ENCODE data around the gene NAALADL2.
"Not testable (repeated sequence)": the region's sequence is repeated elsewhere in the genome, so short reads cannot be mapped to it uniquely, and the experiment has no call there.

Gene NAALADL2

DNA sequence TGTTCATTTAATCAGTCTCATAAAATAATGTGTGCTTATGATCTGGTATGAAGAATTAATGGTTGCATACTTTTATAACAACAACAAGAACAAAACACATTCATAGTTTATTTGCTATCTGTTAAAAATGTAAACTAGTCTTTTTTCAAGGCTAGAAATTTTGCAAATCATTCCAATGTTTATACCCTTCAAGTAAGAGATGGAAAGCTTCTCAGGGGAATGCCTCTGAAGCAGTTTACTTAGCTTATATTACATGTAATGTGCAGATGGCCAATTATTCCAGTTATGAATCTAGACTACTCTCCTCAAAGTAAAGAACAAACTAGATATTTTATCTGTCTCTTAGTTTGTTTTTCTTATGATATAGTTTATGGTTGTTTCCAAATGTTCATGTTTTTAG lies 575.4 kb downstream of the NAALADL2 start:
- no peak for DNase-seq

DNA sequence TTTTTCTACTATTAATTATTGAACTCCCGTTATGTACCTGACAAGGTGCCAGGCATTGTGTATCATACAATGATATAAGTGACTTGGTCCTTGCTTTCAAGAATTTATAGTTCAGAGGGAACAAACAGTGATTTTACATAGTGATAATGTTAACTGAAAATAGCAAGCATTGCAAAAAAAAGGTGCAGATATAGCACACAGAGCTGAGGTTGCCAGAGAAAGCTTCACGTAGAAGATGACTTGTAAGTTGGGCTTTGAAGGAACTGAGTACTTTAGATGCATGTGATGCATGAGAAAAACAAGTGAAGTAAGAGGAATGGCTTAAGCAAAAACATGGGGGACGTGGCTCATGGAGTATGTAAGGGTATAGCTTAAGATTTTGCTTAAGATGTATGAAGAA lies 584.5 kb downstream of the NAALADL2 start:
- no peak for DNase-seq

DNA sequence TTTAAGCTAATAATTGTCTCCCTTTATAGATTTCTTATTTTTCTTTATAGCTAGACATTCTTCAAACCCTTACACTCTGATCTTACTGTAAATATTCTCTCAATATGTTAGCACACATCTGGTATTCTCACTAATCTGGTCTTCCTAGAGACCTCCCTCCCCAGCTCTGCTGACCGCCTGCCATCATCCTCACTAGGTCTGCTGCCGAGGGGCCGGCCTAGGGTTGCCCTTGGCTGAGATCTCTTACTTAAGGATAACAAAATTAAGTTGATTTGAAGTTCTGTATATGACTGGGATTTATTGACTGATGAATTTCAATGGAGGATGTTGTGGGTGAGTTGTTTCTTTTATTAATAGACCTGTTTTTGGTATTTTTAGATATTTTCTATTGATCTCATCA lies 586.6 kb downstream of the NAALADL2 start:
- no peak for DNase-seq

DNA sequence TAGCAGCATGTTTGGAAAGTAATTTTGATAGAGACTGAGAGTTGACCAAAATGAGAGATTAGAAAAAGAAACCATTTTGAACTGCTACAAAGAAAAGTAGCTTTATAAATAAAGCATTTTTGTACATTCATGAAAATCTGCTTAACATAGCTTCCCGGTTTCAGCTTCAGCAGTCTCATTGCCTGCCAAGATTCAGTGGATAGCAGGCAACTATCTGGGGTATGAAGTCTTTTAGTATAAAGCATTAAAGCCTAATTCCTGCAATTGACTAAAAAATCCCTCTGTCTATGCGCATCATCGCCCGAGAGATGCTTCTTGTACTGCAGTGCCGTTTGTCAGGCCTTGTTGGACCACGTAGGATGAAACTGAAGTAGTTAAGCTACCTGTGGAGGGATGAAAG lies 588.4 kb downstream of the NAALADL2 start:
- no peak for DNase-seq

DNA sequence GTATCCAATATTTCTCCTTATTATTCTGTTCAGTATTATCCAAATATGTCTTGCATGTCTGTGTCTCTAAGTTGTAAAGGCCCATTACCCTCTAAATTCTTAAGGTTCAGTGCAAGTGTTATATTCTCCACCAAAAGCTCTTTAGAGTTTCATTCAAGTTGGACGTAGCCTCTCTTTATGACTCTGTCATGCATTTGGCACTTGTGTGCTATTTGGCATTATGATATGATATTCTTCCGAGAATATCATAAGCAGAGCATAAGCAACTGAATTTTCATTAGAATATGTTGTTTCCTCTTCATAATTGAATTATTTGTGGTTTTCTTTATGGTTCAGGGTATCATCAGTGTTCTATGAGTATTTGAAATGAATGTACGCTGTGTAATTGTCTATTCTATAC lies 594.2 kb downstream of the NAALADL2 start:
- DNase-seq, result no peak

DNA sequence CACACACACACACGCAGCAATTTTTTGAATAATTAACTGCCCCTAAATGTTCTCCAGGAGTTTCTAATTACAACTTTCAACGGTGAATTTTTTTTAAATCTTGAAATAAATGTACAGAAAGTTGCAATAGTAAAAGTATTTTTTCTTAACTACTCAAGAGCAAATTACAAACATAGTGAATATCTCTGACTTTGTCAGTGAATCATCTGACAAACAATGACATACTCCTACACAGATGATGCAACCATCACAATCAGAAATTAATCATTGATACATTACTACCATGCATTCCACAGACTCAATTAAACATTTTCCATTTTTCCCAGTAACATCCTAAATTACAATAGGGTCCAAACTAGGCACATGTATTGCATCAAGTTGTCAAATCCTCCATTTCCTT lies 597.3 kb downstream of the NAALADL2 start:
- DNase-seq, result no peak

DNA sequence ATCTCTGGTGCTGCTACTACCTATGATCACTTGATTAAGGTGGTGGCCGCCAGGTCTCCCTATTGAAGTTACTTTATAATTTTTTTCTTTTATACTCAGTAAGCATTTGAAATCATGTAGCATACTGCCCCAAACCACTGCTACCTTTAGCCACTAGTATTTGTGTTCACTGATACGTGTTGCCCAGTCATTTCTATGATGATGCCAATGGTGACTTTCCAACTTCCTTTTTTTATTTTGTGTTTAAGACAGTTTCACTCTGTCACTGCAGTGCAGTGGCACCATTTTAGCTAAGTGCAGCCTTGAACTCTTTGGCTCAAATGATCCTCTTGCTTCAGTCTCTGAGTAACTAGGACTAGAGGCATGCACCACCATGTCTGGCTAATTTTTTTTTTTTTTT lies 598.2 kb downstream of the NAALADL2 start:
- no peak for DNase-seq

DNA sequence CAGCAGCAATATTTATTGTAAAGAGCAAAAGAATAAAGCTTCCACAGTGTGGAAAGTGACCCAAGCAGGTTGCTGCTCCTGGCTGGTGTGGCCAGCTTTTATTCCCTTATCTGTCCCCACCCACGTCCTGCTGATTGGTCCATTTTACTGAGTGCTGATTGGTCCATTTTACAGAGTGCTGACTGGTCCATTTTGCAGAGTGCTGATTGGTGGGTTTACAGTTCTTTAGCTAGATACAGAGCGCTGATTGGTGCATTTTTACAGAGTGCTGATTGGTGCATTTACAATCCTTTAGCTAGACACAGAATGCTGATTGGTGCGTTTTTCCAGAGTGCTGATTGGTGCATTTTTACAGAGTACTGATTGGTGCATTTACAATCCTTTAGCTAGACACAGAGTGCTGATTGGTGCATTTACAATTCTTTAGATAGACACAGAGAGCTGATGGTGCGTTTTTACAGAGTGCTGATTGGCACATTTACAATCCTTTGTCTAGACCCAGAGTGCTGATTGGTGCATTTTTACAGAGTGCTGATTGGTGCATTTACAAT lies 601.8 kb downstream of the NAALADL2 start:
- DNase-seq, result not testable (repeated sequence)

DNA sequence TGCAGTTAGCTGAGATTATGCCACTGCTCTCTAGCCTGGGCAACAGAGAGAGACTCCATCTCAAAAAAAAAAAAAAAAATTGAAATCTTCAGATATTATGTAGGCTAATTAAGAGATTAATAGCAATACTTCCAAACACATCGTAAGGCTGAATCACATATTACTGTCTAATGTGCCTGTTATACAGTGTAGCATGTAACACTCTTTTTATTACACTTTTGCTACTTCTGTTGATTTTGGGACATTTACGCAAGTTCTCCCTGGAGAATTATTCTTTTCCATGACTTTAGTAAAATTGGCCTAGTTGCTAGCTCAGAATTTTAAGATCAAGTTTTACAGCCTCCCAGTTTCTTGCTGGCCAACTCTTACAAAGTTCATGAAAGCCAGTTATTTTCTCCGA lies 605.2 kb downstream of the NAALADL2 start:
- DNase-seq, result no peak

DNA sequence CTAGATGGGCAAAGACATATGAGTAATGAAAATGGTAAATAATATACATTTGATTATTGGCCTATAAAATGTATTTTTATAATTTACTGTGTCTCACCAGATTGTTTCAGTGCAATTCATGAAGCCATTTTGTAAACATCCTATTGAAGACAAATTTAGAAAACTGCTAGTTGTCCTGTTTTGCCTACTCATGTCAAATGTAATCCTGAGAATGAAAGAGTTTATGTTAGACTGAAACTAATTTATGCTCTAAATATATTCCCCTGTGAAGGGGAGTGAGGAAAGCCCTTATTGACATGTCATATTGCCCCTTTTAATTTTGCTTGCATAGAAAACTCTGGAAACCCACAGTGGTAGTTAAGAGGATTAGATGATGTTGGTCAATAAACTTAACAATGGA lies 610.0 kb downstream of the NAALADL2 start:
- no peak for DNase-seq

DNA sequence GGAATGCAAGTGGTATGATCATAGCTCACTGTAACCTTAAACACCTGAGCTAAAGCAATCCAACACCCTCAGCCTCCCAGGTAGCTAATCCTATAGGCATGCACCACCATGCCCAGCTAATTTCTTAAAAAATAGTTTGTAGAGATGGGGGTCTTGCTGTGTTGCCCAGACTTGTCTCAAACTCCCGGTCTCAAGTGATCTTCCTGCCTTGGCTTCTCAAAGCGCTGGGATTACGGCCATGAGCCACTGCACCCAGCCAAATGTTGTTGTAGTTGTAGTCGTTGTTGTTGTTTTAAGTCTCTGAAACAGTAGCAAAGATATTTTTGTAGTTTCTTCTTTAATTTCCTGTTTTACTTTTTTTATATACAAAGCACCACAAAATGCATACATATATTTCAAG lies 616.6 kb downstream of the NAALADL2 start:
- no peak for DNase-seq

DNA sequence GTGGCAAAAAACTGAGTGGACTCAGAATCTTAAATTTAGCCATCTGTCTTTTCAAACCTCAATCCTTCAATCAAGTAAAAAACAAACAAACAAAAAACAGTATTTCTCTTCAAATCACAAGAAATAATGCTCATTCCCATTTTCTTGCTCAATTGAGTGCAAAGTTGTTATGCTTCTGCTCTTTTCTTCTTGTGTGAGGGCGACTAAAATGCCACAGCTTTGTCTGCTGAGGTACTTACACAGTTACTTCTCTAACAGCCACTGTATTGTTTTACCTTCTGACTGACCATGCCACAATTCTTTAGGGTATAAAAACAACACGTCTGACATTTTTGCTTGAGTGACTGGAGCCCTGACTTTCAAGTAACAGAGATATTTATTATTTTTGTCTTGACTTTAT lies 617.4 kb downstream of the NAALADL2 start:
- no peak for DNase-seq

DNA sequence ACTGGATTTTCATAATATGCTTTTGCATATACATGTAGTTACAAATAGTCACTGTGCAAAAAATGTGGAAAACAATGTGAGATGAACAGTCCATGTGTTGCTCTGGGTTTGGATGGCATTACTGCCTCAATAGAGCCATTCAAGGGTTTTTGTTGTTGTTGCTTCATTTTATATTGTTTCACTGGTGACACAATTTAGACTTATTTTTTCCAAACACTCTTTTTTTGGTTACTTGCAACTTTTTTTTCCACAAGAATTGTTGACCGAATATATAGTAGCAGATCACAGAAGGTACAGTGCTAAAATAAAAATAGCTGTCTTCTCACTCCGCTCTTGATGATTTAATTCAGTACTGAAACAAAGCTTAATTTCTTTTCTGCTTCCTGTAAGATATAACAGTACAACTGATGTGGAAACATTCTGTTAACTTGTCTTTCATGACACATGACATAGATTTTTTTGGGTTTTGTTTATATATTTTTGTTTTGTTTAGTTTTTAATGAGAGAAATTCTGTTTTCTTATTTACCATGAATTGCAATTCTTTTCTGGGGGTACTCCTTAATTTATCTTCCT lies 618.6 kb downstream of the NAALADL2 start:
- DNase-seq, result no peak

DNA sequence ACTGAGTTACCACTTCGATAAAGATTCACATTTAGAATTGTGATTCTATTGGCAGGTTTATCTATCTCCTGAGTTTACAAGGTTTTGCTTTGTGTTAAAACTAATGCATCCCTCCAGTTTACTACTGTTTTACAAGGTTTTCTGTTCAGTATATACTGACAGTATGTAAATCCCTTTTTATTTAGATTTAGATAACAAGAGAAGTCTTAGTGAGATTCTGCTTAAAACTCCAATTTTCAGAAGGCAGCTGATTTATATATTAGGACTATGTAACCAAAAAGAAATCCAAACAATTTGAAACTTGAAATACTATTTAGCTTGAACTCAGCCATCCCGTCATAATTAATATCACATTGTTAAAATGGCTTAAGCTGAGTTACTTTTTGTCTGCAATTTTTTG lies 619.2 kb downstream of the NAALADL2 start:
- DNase-seq, result no peak

DNA sequence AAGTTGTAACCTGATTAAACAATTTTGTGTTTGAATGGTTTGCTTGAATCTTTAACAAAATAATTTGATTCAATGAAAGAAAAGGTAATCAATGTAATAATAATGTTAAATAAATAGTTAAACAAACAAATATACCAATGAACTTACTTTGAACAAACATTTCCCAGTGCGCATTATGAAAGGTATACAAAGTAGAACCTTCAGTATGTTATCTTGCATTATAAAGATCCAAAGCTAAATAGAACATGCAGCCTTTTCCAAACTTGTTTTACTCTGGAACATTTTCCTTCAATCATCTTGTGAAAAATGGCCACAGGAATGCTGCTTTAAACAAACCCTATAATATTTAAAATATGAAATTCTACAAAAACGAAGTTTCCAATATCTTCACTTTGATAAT lies 620.0 kb downstream of the NAALADL2 start:
- DNase-seq, result no peak

DNA sequence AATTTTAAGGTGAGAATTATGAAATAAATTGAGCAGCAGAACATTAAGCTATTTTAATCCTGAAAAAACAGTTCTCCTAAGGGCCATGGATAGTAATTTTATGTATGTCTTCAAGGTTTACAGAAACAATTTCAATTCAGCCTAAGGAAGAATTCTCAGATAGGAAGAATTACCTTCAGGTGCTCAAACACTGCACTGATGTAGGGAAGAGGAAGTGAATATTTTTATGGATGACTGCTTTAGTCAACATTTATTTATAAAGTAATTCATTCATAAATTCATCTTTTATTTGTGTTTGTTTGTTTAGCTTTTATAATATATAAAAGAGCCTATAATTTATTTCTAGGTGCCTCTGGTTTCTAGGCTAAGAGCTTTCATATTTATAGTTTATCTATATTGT lies 620.7 kb downstream of the NAALADL2 start:
- no peak for DNase-seq

DNA sequence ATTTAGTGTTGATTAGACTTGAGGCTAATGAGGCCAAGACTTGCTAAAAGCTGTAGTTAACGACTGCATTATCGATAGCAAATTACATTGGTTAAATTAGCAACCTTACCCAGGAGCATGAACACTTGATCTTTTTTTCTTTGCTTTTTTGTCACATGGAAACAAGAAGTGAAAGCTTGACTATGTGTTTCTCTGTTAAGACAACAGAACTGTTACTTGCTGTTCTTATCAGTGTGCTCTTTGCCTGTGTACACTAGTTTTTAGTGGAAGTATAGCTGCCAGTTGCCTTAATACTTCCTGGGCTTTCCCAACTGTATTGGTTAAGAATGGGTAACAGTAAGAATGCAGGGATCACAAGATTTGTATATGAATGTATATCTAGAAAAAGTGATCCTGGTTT lies 625.5 kb downstream of the NAALADL2 start:
- DNase-seq, result no peak

DNA sequence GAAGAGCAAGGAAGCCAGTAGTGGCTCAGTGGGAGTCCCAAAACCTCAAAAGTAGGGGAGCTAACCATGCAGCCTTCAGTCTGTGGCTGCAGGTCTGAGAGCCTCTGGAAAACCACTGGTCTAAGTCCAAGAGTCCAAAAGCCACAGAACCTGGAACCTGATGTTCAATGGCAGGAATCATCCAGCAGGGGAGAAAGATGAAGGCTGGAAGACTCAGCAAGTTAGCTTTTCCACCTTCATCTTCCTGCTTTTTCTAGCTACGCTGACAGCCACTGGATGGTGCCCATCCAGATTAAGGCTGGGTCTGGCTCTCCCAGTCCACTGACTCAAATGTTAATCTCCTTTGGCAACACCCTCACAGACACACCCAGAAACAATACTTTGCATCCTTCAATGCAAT lies 626.3 kb downstream of the NAALADL2 start:
- DNase-seq, result no peak

DNA sequence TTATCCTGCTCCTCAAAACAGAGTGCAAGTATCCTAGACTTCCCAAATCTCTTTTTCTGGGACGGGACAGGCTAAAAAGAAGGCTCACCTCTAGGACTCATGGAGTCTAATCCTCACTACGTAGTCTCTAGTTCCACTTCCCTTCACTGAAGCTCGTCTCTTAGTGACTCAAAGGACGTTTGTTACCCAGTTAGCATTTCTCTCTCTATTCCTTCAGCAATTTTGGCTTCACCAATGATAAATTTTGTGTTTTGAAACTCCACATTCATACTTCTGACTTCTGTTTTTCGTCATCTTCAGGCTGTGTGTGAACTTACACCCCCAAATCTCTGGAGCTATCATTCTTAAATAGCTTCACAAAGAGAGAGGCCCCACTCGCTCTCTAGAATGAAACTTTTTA lies 627.1 kb downstream of the NAALADL2 start:
- no peak for DNase-seq

DNA sequence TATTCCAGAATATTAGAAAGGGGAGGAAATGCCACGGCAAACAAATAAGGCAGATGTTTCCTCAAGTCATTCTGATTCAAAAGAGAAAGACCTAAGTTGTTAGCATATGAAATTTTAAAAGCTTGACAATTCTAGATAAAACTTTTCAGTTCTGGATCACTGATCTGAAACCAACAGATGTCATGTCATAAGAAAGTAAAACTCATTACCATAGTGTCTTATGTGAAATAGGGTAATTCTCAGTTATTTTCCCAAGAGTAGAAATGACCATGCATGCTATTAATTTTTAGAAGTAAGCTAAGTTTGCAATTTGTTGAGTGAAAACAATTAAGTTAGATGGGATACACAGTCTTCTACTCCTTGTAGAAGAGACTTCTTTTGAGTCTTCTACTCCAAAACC lies 630.3 kb downstream of the NAALADL2 start:
- DNase-seq, result no peak

DNA sequence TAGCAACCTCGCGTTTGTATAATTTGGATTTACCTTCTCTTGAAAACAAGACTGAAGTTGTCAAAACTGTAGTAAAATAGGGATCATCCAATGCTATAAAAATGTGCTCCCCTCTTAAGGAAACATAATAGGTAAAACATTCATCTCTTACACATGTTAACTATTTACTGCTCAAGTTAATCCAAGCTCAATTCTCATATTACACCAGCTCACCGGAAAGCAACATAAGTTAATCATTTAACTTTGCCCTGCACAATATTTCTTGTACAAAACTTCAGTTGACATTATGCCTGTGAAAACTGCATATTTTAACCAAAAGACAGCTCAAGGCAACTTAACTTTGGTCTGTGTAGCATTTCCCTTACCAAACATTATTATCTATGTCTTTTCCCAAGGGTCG lies 634.2 kb downstream of the NAALADL2 start:
- no peak for DNase-seq

DNA sequence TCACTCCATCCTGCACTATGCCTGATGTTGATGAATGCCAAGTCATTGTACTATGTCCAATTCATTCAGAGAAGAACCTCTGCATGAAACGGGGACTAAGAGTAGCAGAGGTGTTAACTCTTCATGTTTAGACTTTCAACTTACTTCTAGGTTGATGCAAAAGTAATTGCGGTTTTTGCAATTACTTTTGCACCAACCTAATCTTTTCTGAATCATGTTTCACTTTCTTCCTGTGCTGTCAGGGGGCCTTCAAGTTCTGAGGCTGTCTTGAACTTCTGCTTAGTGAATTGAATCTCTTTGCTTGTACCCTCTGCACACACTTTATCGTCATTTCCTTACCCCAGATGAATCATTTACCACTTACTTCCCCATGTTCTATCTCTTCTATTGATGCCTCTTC lies 636.2 kb downstream of the NAALADL2 start:
- DNase-seq, result no peak

DNA sequence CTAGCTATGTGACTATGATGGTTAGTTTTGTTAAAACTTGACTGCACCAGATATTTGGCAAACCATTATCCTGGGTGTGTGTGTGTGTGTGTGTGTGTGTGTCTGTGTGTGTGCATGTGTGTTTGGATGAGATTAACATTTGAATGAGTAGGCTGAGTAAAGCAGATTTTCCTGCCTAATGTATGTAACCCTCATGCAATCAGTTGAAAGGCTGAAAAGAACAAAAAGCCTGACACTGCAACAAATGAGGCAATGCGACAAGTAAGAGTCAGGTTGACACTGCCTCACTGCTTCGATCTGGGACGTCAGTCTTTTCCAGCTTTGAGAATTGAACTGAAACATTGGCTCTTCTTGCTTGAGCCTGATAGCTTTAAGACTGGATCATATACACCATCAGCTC lies 643.0 kb downstream of the NAALADL2 start:
- DNase-seq, result no peak

DNA sequence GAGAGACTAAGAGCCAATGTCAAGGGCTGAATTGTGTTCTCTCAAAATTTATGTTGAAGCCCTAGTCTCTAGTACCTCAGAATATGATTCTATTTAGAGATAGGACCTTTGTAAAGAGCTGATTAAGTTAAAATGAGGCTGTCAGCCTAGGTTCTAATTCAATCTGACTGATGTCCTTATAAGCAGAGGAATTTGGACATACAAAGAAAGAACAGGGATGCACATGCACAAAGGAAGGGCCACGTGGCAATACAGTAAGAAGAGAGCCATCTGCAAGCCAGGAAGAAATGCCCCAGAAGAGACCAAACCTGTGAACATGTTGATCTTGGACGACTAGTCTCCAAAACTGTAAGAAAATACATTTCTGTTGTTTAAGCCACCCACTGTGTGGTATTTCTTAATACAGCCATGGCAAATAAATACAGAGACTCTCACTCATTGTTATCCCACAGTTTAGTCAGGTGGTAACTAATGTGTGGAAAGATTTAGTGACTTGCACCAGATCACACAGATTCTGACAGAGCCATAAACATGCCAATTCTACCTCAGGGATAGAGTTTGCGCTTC lies 652.2 kb downstream of the NAALADL2 start:
- DNase-seq, result no peak

DNA sequence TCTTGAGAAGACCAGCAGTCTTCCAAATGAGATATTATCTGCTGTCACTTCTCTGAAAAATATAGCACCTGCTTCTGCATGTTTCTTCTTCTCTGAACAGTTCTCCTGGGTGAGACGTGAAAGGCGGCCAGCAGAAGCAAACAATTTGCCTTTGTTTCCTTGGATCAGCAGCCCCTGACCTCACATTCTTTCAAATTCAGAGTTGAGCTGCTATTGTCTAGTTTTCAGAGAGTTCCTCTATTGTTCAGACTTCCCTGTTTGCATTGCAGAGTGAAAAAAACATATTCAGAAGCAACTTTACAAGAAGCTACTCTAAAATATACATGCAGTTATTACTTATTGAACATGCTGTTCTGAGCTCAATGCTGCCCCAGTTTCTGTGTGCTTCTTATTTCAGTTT lies 653.6 kb downstream of the NAALADL2 start:
- no peak for DNase-seq
